Loucy (cell line): ENCODE measurements around the gene TTC16.

Source experiments
- CTCF ChIP-seq: fragments of 200-600 bp; sonication (generic); conservative IDR thresholded peaks from 2 replicates; pipeline ENCODE4 v1.5.1; 2014; ENCODE audit warnings: mild to moderate bottlenecking, antibody characterized with exemption, low read length
- EZH2phosphoT487 ChIP-seq: fragments of 200-600 bp; IDR thresholded peaks from 2 replicates; pipeline ENCODE4 v1.6.1; 2018; ENCODE audit warnings: antibody characterized with exemption, mild to moderate bottlenecking, moderate library complexity, borderline replicate concordance

- TF ChIP-seq CTCF (no peak), EZH2phosphoT487 (no peak)
Measured at GRCh38 chr9:127777368-127777980, 61.6 kb downstream of the TTC16 start.
